H1 (cell line): ENCODE measurements around the gene TSPAN2.

Experiments used
- ASH2L ChIP-seq: fragments of 200-600, 300-600 bp; sonication (generic); IDR thresholded peaks from one replicate; pipeline ENCODE4 v1.7.1; 2017; ENCODE audit warnings: low read length
- BACH1 ChIP-seq: IDR thresholded peaks from 2 replicates; pipeline ENCODE4 v1.6.1; 2012; ENCODE audit warnings: low read length, improper control_type of control experiment
- CBX5 ChIP-seq: fragments of 300-800, 300-1000 bp; sonication (generic); IDR thresholded peaks from 2 replicates; pipeline ENCODE4 v1.7.1; 2016; ENCODE audit warnings: antibody characterized with exemption, low read length, low read depth
- CEBPB ChIP-seq: IDR thresholded peaks from 2 replicates; pipeline ENCODE4 v1.6.1; 2012; ENCODE audit warnings: low read depth, low read length
- CHD2 ChIP-seq: IDR thresholded peaks from 2 replicates; pipeline ENCODE4 v1.6.1; 2012; ENCODE audit warnings: low read length, improper control_type of control experiment
- EZH2 ChIP-seq: fragments of 200-600 bp; sonication (generic); IDR thresholded peaks from 2 replicates; pipeline ENCODE4 v1.7.1; 2012; ENCODE audit warnings: low read depth, mild to moderate bottlenecking, moderate library complexity, low read length, inconsistent platforms; ENCODE audit not compliant: severe bottlenecking
- KDM1A ChIP-seq: fragments of 200-600, 300-600 bp; sonication (generic); IDR thresholded peaks from 2 replicates; pipeline ENCODE4 v1.7.1; 2016; ENCODE audit warnings: mild to moderate bottlenecking, low read length, borderline replicate concordance
- POLR2AphosphoS5 ChIP-seq: IDR thresholded peaks from 2 replicates; pipeline ENCODE4 v1.6.1; 2011; ENCODE audit warnings: low read depth, low read length
- RAD21 ChIP-seq, 2 experiments: IDR thresholded peaks in 1 of 2; conservative IDR thresholded peaks in 1 of 2; 2 replicates each; pipeline ENCODE4 v1.6.1; 2011; ENCODE audit warnings: low read depth in 2 of 2, low read length in 2 of 2, improper control_type of control experiment in 1 of 2, inconsistent platforms in 1 of 2, mild to moderate bottlenecking in 1 of 2, moderate library complexity in 1 of 2
- SAP30 ChIP-seq: fragments of 300-600 bp; sonication (generic); IDR thresholded peaks from 2 replicates; pipeline ENCODE4 v1.7.1; 2012; ENCODE audit warnings: low read length, moderate library complexity, mild to moderate bottlenecking, inconsistent platforms; ENCODE audit not compliant: insufficient read depth, insufficient replicate concordance
- TAF1 ChIP-seq: IDR thresholded peaks from 2 replicates; pipeline ENCODE4 v1.6.1; 2011; ENCODE audit warnings: mild to moderate bottlenecking, low read depth, low read length
- TEAD4 ChIP-seq: IDR thresholded peaks from 2 replicates; pipeline ENCODE4 v1.6.1; 2012; ENCODE audit warnings: low read depth, low read length, inconsistent platforms, mixed read lengths
- TF ChIP-seq, protein P1 (sequence below), 3 experiments: IDR thresholded peaks; 1 replicate in 2 of 3; 2 replicates in 1 of 3; pipeline versions ENCODE4 v1.5.1 to v1.6.1; 2011; ENCODE audit warnings: low read length in 3 of 3, mild to moderate bottlenecking in 3 of 3, inconsistent platforms in 2 of 3, low read depth in 1 of 3, moderate library complexity in 1 of 3; ENCODE audit not compliant: insufficient read depth in 1 of 3; ENCODE audit errors: control extremely low read depth in 1 of 3

- no peak for TF ChIP-seq SAP30
- no peak for TF ChIP-seq POLR2AphosphoS5
- no peak for TF ChIP-seq TAF1
- no peak for TF ChIP-seq TEAD4
- no peak for TF ChIP-seq CEBPB
- no peak for TF ChIP-seq EZH2
- no peak for TF ChIP-seq CBX5
- TF ChIP-seq KDM1A: no peak
- TF ChIP-seq CHD2: no peak
- TF ChIP-seq, protein P1, sequence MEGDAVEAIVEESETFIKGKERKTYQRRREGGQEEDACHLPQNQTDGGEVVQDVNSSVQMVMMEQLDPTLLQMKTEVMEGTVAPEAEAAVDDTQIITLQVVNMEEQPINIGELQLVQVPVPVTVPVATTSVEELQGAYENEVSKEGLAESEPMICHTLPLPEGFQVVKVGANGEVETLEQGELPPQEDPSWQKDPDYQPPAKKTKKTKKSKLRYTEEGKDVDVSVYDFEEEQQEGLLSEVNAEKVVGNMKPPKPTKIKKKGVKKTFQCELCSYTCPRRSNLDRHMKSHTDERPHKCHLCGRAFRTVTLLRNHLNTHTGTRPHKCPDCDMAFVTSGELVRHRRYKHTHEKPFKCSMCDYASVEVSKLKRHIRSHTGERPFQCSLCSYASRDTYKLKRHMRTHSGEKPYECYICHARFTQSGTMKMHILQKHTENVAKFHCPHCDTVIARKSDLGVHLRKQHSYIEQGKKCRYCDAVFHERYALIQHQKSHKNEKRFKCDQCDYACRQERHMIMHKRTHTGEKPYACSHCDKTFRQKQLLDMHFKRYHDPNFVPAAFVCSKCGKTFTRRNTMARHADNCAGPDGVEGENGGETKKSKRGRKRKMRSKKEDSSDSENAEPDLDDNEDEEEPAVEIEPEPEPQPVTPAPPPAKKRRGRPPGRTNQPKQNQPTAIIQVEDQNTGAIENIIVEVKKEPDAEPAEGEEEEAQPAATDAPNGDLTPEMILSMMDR (IDR thresholded peaks at IDR 0.05; ENCODE audit: control extremely low read depth in 1 of 3, insufficient read depth in 1 of 3, low read depth in 1 of 3, low read length in 3 of 3): no peak
- no peak for TF ChIP-seq BACH1
- TF ChIP-seq RAD21 (IDR thresholded peaks at IDR 0.05 in 1 of 2, conservative IDR thresholded peaks at IDR 0.05 in 1 of 2; ENCODE audit: low read depth in 2 of 2, low read length in 2 of 2): no peak
- TF ChIP-seq ASH2L: no peak
Measured at GRCh38 chr1:115006191-115006590, 83.1 kb downstream of the TSPAN2 start.
